Measurements from ENCODE around the gene MAP4K2. TPM values are rescaled to one million over a fixed set of nuclear protein-coding genes. Genes with fewer than 3 reads are reported as not detected.

MAP4K2 gene
- total and polyA plus RNA-seq, 9 of the 15 experiments (the other 6 are each of a cell fraction or from before 2014, with no cell fraction given): 0.13 to 14.5 (median 7.3) TPM

DNA sequence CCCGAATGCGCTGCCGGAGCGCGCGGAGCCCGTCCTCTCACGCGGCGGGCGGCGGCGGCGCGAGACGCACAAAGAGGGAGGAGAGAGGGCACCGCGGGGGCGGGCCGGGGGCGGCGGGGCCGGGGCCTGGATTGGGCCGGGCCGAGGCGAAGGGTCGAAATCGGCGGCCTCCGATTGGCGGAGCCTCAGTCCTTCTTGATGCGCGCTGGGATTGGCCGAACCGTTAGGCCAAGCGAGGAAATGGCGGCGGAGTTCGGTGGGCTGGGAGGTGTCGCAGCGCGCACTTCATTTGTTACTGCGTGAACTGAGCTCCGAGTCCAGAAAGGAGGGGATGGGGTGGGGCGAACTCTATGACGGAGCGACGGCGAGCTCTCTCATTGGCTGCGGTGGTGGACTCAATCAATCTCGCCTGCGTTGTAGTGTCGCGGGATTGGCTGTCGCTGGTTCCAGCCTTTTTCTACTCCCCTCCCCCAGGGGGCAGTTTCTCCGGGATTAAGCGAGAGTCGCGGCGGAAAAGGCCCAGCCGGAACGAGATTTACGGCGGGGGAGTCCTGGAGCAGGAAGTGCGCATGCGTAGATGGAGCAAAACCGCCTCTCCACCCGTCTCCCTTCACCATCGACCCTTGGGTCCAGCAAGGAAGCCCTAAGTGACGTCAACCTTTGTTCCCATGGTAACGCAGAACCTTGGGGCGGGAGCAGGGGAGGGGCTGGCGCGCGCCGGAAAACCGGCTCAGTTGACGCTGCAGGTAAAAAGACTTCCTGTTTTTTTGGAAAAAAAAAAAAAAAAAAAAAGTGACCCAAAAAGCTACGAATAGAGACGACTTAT, 24.3 kb downstream of the MAP4K2 start, which contains the start of gene SF1 (continued):
- TF ChIP-seq NKRF (IDR thresholded peaks at IDR 0.05; ENCODE audit: borderline replicate concordance) (0 out of 2 replicates have a peak, but pooled peaks have one; percentile 9), NBN (IDR thresholded peaks at IDR 0.05; ENCODE audit: low read depth) (peak; percentile 55; the same call in 1 of the 2 replicates), TAL1 (IDR thresholded peaks at IDR 0.05) (no peak), NR2C1 (IDR thresholded peaks at IDR 0.05) (peak; percentile 60; the same call in 1 of the 2 replicates), NR2C1 (tag; IDR thresholded peaks at IDR 0.05) (peak; percentile 33; the same call in 1 of the 2 replicates), TFAP4 (CRISPR knock-in tag; IDR thresholded peaks at IDR 0.05; ENCODE audit: borderline replicate concordance) (peak; percentile 71; the same call in 1 of the 2 replicates), RUNX1 (IDR thresholded peaks at IDR 0.05; ENCODE audit: low read depth) (no peak; the same call in 1 of the 2 replicates), E2F8 (IDR thresholded peaks at IDR 0.05; ENCODE audit: low read depth, partially characterized antibody) (peak; percentile 17), MLLT1 (IDR thresholded peaks at IDR 0.05) (no peak), HDGF (IDR thresholded peaks at IDR 0.05) (no peak), HIVEP1 (CRISPR knock-in tag; IDR thresholded peaks at IDR 0.05) (no peak), SIN3A (IDR thresholded peaks at IDR 0.05; ENCODE audit: borderline replicate concordance in 2 of 2, control insufficient read depth in 1 of 2, low read depth in 2 of 2, low read length in 2 of 2) (0 out of 4 replicates have a peak, but pooled peaks have one; percentile 14 to 36), ZNF79 (CRISPR knock-in tag; IDR thresholded peaks at IDR 0.05; ENCODE audit: low read depth) (no peak), DEAF1 (CRISPR knock-in tag; IDR thresholded peaks at IDR 0.05) (no peak), NFATC3 (IDR thresholded peaks at IDR 0.05) (no peak), MAFG (tag; conservative IDR thresholded peaks at IDR 0.05) (no peak), ZFX (CRISPR knock-in tag; IDR thresholded peaks at IDR 0.05) (peak; percentile 77)

All from K562 (cell line).